Mucosa of descending colon (tissue), 3 donors: ENCODE data around the gene IRAK1. TPM values are rescaled to one million over a fixed set of nuclear protein-coding genes. Genes with fewer than 3 reads are reported as not detected.
"Not testable (repeated sequence)": the region's sequence is repeated elsewhere in the genome, so short reads cannot be mapped to it uniquely, and the experiment has no call there.

Source experiments
- ATAC-seq: fragments of 200-7000 bp; cut with Tn5 transposase; one replicate; pipeline ENCODE4 v1.9.1; 2020; ENCODE audit warnings: mild to moderate bottlenecking, moderate library complexity
- DNase-seq, 3 donors: peaks; one replicate each; pipeline ENCODE4 v3.0.0-alpha.2; 2020
- H3K36me3 ChIP-seq: fragments of 200-600 bp; one replicate; pipeline ENCODE4 v1.8.0; 2021; ENCODE audit warnings: low read depth, mild to moderate bottlenecking
- H3K4me1 ChIP-seq: fragments of 200-600 bp; one replicate; pipeline ENCODE4 v1.8.0; 2021; ENCODE audit warnings: low read depth, mild to moderate bottlenecking
- H3K4me3 ChIP-seq: fragments of 200-600 bp; one replicate; pipeline ENCODE4 v1.8.0; 2021; ENCODE audit warnings: mild to moderate bottlenecking
- H3K9me3 ChIP-seq: fragments of 200-600 bp; one replicate; pipeline ENCODE4 v1.8.0; 2021; ENCODE audit warnings: mild to moderate bottlenecking
- CTCF ChIP-seq: fragments of 200-600 bp; IDR thresholded peaks from one replicate; pipeline ENCODE4 v1.8.0; 2022; ENCODE audit warnings: antibody characterized with exemption, mild to moderate bottlenecking
- intact Hi-C, 2 donors: fragments of 100-400 bp; cut with DNase I in 1 of 2; cut with micrococcal nuclease in 1 of 2; formaldehyde crosslinking; loops; one replicate each; pipeline versions ENCODE4 v1.11.0 to v1.11.1; 2022; cut with DNase I, micrococcal nuclease
- total RNA-seq, 3 donors: library from RNA; stranded (reverse); fragmentation: NEBNext Ultra II Directional in 2 of 3; extraction: Animal tissue kit (Norgen Biotek cat#: 25700) in 2 of 3; gene quantifications; one replicate each; pipeline versions ENCODE4 v1.2.1 to v1.2.4, GENCODE V29; 2021 to 2023
- donor health status: DM: no; HTN: no; CAD: no; lungs with moderate emphysema.
- donor health status: DM: no; HTN: no; CAD: no.
- donor health status: DM: no; HTN: yes; CAD: no.

Gene IRAK1
- total RNA-seq, 3 donors from 2014 or later, result 66.5 to 96.0 (median 85.2) TPM

DNA sequence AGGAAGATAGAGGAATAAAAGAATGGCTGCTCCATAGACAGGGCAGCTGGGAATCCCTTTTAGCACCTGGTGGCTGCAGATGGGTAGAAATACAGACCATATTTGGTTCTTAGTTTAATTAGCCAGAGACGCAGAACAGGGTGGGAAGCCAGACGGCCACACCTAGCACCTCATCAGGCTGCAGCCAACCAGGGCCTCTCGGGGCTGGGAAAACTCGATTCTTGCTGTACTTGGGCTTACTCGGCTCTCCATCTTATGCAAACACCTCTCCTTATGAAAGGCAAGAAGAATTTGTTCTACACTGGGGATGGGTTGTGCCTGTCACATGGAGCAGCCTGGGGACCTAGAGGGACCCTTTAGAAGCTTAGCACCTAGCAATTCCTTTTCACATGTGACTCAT is 19.7 kb downstream of the IRAK1 start:
- intact Hi-C loops, result no loop called here
- Histone ChIP-seq H3K9me3 (no peaks in the 10 kb centered on the region), H3K4me3 (no peak overlapping the region), H3K36me3 (no peaks in the 10 kb centered on the region), H3K4me1 (no peaks in the 10 kb centered on the region)
- ATAC-seq (peak; percentile 87), DNase-seq (no peak)
- no peak for TF ChIP-seq CTCF

DNA sequence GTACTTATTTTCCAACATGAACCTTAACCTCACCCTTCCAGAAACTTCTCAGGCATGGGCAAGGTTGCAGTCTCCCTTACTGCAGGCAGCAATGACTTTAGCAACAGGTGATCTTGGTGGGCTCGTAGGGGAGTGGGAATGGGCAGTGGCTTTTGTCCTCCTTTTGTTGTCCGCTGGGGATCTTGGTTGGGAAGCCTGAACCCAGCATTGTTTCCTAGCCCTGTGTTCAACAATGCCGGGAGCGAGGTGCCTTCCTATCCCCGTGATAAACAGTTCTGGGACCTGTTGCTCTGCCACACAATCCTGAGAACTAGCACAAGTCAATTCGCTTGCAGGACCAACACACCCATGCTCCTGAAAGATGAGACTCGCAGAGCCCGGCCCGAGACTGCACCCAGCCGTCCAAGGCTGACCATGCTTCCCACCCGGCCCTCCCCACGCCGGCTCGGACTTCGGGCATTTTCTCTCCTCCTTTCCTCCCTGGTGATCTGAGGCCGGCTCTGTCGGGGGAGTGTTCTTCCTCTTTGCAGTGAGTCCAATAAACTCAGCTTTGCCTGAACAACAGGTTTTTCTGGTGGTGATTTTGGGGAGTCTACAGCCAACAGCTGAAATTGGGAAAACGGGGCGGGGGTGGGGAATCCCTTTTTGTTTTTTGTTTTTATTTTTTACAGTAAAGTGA is 20.2 kb downstream of the IRAK1 start:
- no peaks in the 10 kb centered on the region for H3K4me1 ChIP-seq
- intact Hi-C loops, result no loop called here
- no peak for DNase-seq
- no peak overlapping the region for H3K4me3 ChIP-seq
- no peak for TF ChIP-seq CTCF
- peak; percentile 64 for ATAC-seq
- no peaks in the 10 kb centered on the region for H3K9me3 ChIP-seq
- no peaks in the 10 kb centered on the region for H3K36me3 ChIP-seq

GRCh38 chrX:153995504-153995903 is 24.2 kb downstream of the IRAK1 start:
- DNase-seq (no peak), ATAC-seq (no peak)
- Histone ChIP-seq H3K4me3 (no peak overlapping the region), H3K4me1 (no peaks in the 10 kb centered on the region), H3K9me3 (no peaks in the 10 kb centered on the region), H3K36me3 (no peaks in the 10 kb centered on the region)
- no peak for TF ChIP-seq CTCF
- intact Hi-C loops, result no loop called here

- H3K36me3 ChIP-seq, H3K4me1 ChIP-seq, ATAC-seq, H3K9me3 ChIP-seq, intact Hi-C loops, DNase-seq, H3K4me3 ChIP-seq: not testable (repeated sequence)
Measured at GRCh38 chrX:153994398-153994797, 25.3 kb downstream of the IRAK1 start.

DNA sequence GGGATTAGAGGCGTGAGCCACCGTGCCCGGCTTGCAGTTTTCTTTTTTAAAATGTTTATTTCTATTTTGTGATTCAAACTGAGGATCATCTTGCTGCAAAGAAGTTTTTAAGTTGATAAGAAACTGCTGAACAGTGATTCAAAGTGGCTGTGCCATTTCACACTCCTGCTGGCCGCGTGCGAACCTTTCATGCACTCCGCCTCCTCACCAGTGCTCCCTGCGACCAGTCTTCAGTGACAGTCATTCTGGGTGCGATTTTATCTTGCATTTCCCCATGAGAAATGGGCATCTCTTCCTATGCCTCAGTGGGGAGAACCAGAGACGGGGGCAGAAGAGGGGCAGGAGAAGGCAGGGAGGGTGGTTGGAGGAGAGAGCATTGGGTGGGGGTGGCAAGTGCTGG is 25.7 kb downstream of the IRAK1 start:
- Histone ChIP-seq H3K4me1 (no peaks in the 10 kb centered on the region), H3K36me3 (no peaks in the 10 kb centered on the region), H3K4me3 (no peak overlapping the region), H3K9me3 (no peaks in the 10 kb centered on the region)
- ATAC-seq (no peak), DNase-seq (no peak)
- TF ChIP-seq CTCF, result no peak
- intact Hi-C loops, result no loop called here

- Histone ChIP-seq H3K4me1 (no peaks in the 10 kb centered on the region), H3K9me3 (no peaks in the 10 kb centered on the region), H3K36me3 (no peaks in the 10 kb centered on the region), H3K4me3 (no peak overlapping the region)
- intact Hi-C loops, result no loop called here
- DNase-seq, result no peak
- ATAC-seq, result no peak
- TF ChIP-seq CTCF, result no peak
Measured at GRCh38 chrX:153993079-153993478, 26.6 kb downstream of the IRAK1 start.
